DND-41 (cell line): ENCODE data around the gene OBSCN.

Experiments
- ATAC-seq: fragments of 200-7000 bp; cut with Tn5 transposase; 3 replicates; pipeline ENCODE4 v1.9.1; 2021; ENCODE audit warnings: low read depth; ENCODE audit not compliant: insufficient read depth
- DNase-seq: peaks from one replicate; pipeline ENCODE4 v3.0.0-alpha.2; 2020
- H2AFZ ChIP-seq: 2 replicates; pipeline ENCODE4 v1.6.0; 2012; ENCODE audit warnings: low read depth, low read length
- H3K27ac ChIP-seq: 2 replicates; pipeline ENCODE4 v1.5.1; 2012; ENCODE audit warnings: low read length, inconsistent platforms
- H3K27me3 ChIP-seq: fragments of 200-600 bp; sonication (generic); 2 replicates; pipeline ENCODE4 v1.6.0; 2012; ENCODE audit warnings: low read length, mild to moderate bottlenecking, inconsistent platforms; ENCODE audit not compliant: insufficient read depth, poor library complexity
- H3K36me3 ChIP-seq: 2 replicates; pipeline ENCODE4 v1.5.1; 2012; ENCODE audit warnings: low read length, inconsistent platforms; ENCODE audit not compliant: insufficient read depth
- H3K4me1 ChIP-seq: 2 replicates; pipeline ENCODE4 v1.5.1; 2012; ENCODE audit warnings: mild to moderate bottlenecking, low read length; ENCODE audit not compliant: insufficient read depth
- H3K4me2 ChIP-seq: 2 replicates; pipeline ENCODE4 v1.6.0; 2012; ENCODE audit warnings: mild to moderate bottlenecking, moderate library complexity, low read length, inconsistent platforms; ENCODE audit not compliant: insufficient read depth
- H3K4me3 ChIP-seq, 2 experiments: fragments of 200-600 bp in 1 of 2; shearing (Covaris generic) in 1 of 2; 2 replicates each; pipeline ENCODE4 v1.5.1; 2012 to 2016; ENCODE audit warnings: inconsistent platforms in 2 of 2, low read length in 2 of 2, mild to moderate bottlenecking in 2 of 2, low read depth in 1 of 2, moderate library complexity in 1 of 2
- H3K79me2 ChIP-seq: 2 replicates; pipeline ENCODE4 v1.6.0; 2012; ENCODE audit warnings: low read length, inconsistent platforms; ENCODE audit not compliant: insufficient read depth
- H3K9ac ChIP-seq: 2 replicates; pipeline ENCODE4 v1.6.0; 2012; ENCODE audit warnings: low read depth, mild to moderate bottlenecking, inconsistent platforms, low read length, moderate library complexity
- H3K9me3 ChIP-seq: 2 replicates; pipeline ENCODE4 v1.5.1; 2012; ENCODE audit warnings: low read length, moderate library complexity, mild to moderate bottlenecking, inconsistent platforms; ENCODE audit not compliant: insufficient read depth, severe bottlenecking
- H4K20me1 ChIP-seq: 2 replicates; pipeline ENCODE4 v1.6.0; 2012; ENCODE audit warnings: low read length; ENCODE audit not compliant: insufficient read depth
- CTCF ChIP-seq: IDR thresholded peaks from 2 replicates; pipeline ENCODE4 v1.5.1; 2012; ENCODE audit warnings: borderline replicate concordance, low read length, moderate library complexity, mild to moderate bottlenecking; ENCODE audit not compliant: poor library complexity, severe bottlenecking; ENCODE audit errors: extremely low read depth
- EZH2 ChIP-seq: IDR thresholded peaks from 3 replicates; pipeline ENCODE4 v1.6.1; 2012; ENCODE audit warnings: borderline replicate concordance, low read depth, mild to moderate bottlenecking, moderate library complexity, low read length, inconsistent platforms; ENCODE audit not compliant: severe bottlenecking

Gene OBSCN

DNA sequence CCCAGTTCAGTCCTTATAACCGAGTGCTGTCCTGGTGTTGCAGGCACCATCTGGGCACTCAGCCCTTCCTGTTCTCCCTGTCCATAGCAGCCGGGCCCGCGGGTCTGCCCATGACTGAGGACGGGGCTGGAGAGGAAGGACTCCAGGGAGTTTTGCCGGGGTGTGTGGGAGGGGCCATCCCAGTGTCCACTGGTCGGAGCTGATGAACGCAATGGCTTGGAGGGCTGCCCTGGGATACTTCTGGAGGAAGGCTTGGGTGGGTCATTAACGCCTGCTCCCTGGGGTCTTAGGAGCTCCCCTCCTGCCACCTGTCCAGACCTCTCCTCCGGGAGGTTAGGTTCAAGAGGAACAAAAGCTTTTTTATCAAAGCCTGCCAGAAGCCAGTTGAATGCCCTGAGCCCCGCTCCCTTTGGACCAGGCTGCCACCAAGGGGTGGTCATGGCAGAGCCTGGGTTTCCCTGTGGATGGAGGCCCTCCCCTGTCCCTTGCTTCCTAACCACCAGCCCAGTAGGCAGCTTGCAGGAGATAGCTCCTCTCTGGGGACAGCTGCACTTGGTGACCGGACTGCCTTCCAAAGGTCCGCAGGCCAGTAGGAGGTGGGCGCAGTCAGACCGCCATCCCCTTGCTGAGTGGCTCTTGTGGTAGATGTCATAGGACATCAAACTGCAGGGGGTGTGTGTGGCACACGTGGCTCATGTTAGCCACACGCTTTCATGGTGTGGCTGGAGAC, 137.5 kb downstream of the OBSCN start:
- DNase-seq (no peak), ATAC-seq (no peak)
- no peak overlapping the region for H3K4me2 ChIP-seq

DNA sequence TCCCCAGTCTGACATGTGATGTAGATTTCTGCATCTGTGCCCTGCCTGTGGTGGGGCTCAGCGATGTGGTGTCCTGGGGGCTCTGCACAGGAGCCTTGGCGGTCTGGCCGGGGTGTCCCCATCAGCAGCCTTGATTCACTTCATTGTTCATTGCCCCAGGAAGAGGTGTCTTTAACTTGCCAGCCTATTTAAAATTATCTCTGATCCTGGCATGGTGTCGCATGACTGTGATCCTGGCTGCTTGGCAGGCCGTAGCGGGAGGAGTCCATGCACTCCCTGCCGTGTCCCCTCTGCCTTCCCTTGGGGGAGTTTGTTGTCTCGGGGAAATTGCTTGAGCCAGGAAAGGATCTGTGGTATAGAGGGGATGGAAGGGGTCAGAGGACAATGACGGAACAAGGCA, 138.9 kb downstream of the OBSCN start:
- Histone ChIP-seq H3K27ac (no peak overlapping the region), H3K27me3 (no peaks in the 10 kb centered on the region), H3K4me1 (no peaks in the 10 kb centered on the region), H2AFZ (no peak overlapping the region), H3K36me3 (peaks cover 12% of the 10 kb centered on the region; the same call in 1 of the 2 replicates), H3K79me2 (no peaks in the 10 kb centered on the region), H3K4me2 (no peak overlapping the region), H3K9me3 (no peaks in the 10 kb centered on the region), H3K9ac (no peak overlapping the region), H4K20me1 (no peaks in the 10 kb centered on the region; the same call in 1 of the 2 replicates), H3K4me3 (no peak overlapping the region)
- DNase-seq (no peak), ATAC-seq (no peak)
- TF ChIP-seq CTCF (no peak), EZH2 (no peak)

More for the DNA sequence above, 137.5 kb downstream of the OBSCN start:
- TF ChIP-seq CTCF (no peak), EZH2 (no peak)
- Histone ChIP-seq H3K27me3 (no peaks in the 10 kb centered on the region), H3K36me3 (peaks cover 16% of the 10 kb centered on the region), H3K27ac (no peak overlapping the region), H4K20me1 (no peaks in the 10 kb centered on the region; the same call in 1 of the 2 replicates), H3K79me2 (no peaks in the 10 kb centered on the region), H3K4me1 (no peaks in the 10 kb centered on the region), H2AFZ (no peak overlapping the region), H3K9me3 (no peaks in the 10 kb centered on the region), H3K4me3 (no peak overlapping the region), H3K9ac (no peak overlapping the region)

DNA sequence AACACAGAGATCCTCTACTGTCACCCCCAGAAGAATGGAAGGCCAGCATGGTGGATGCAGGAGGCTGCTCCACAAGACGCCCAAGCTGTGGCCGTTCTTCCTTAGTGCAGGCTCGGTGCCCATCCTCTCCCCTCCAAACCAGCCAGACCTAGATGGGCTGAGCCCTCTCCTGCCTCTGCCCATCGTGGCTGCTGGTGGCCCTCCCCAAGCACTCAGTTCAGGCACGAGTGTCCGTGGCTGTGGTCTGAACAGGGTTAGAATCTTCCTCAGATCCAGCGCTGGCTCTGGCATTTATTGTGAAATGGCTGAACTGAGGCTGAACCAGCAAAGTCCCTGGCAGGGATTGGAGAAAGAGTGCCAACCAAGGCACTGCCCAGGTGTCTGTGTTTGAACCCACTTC, 139.3 kb downstream of the OBSCN start:
- DNase-seq = no peak
- Histone ChIP-seq H3K9ac (no peak overlapping the region), H3K27ac (no peak overlapping the region), H3K9me3 (no peaks in the 10 kb centered on the region), H3K27me3 (no peaks in the 10 kb centered on the region), H3K4me2 (no peak overlapping the region), H4K20me1 (no peaks in the 10 kb centered on the region; the same call in 1 of the 2 replicates), H3K4me3 (no peak overlapping the region), H3K4me1 (no peaks in the 10 kb centered on the region), H2AFZ (no peak overlapping the region), H3K79me2 (no peaks in the 10 kb centered on the region), H3K36me3 (peaks cover 8% of the 10 kb centered on the region; the same call in 1 of the 2 replicates)
- TF ChIP-seq EZH2 (no peak), CTCF (no peak)
- ATAC-seq = no peak
